Measurements from ENCODE around the gene NKX1-2.

The NKX1-2 gene

GRCh38 chr10:124420254-124420653, 29.6 kb downstream of the NKX1-2 start:
- in situ Hi-C loops (cut with MboI; ENCODE audit: low sequenced_read_pairs, unreplicated experiment): no loop called here
- TF ChIP-seq CTCF (IDR thresholded peaks at IDR 0.05; ENCODE audit: borderline replicate concordance, control extremely low read depth, extremely low read depth, insufficient read depth, missing control alignments): no peak

GRCh38 chr10:124419635-124420034, 30.2 kb downstream of the NKX1-2 start:
- TF ChIP-seq CTCF (IDR thresholded peaks at IDR 0.05; ENCODE audit: borderline replicate concordance, control extremely low read depth, extremely low read depth, insufficient read depth, missing control alignments): no peak
- in situ Hi-C loops (cut with MboI; ENCODE audit: low sequenced_read_pairs, unreplicated experiment): no loop called here
- no peak for DNase-seq (ENCODE audit: low spot score)

More at GRCh38 chr10:124420254-124420653, 29.6 kb downstream of the NKX1-2 start:
- no peak for DNase-seq (ENCODE audit: low spot score)

- TF ChIP-seq CTCF (IDR thresholded peaks at IDR 0.05; ENCODE audit: borderline replicate concordance, control extremely low read depth, extremely low read depth, insufficient read depth, missing control alignments): no peak
- in situ Hi-C loops (cut with MboI; ENCODE audit: low sequenced_read_pairs, unreplicated experiment): no loop called here
- peak; percentile 98 for DNase-seq (ENCODE audit: low spot score)
Measured at GRCh38 chr10:124418726-124419501, 30.9 kb downstream of the NKX1-2 start, which contains the start of gene OAT. Gene OAT (minus strand): TSS chr10:124418923. CDS start chr10:124412171, 6,752 bp downstream.

- peak; percentile 62 for DNase-seq (ENCODE audit: low spot score)
- in situ Hi-C loops (cut with MboI; ENCODE audit: low sequenced_read_pairs, unreplicated experiment): no loop called here
- TF ChIP-seq CTCF (IDR thresholded peaks at IDR 0.05; ENCODE audit: borderline replicate concordance, control extremely low read depth, extremely low read depth, insufficient read depth, missing control alignments): no peak
Measured at GRCh38 chr10:124417895-124418725, 31.7 kb downstream of the NKX1-2 start.

GRCh38 chr10:124416733-124417132, 33.1 kb downstream of the NKX1-2 start:
- in situ Hi-C loops (cut with MboI; ENCODE audit: low sequenced_read_pairs, unreplicated experiment): no loop called here

More at GRCh38 chr10:124416733-124417132, 33.1 kb downstream of the NKX1-2 start:
- no peak for TF ChIP-seq CTCF (IDR thresholded peaks at IDR 0.05; ENCODE audit: borderline replicate concordance, control extremely low read depth, extremely low read depth, insufficient read depth, missing control alignments)
- no peak for DNase-seq (ENCODE audit: low spot score)
